AG09309 (cell line): Measurements from ENCODE around the gene FCER1G.

Experiments
- DNase-seq: peaks from one replicate; pipeline ENCODE4 v3.0.0-alpha.2; 2010; ENCODE audit warnings: low read depth
- H3K4me3 ChIP-seq: 2 replicates; pipeline ENCODE4 v1.5.1; 2011; ENCODE audit warnings: mild to moderate bottlenecking, low read depth, low read length, moderate library complexity; ENCODE audit not compliant: control insufficient read depth
- TF ChIP-seq, protein P1 (sequence below): IDR thresholded peaks from 2 replicates; pipeline ENCODE4 v1.5.1; 2011; ENCODE audit warnings: mild to moderate bottlenecking, low read depth, low read length, inconsistent platforms; ENCODE audit not compliant: insufficient read depth, control insufficient read depth; ENCODE audit errors: missing control alignments

Gene FCER1G

DNA sequence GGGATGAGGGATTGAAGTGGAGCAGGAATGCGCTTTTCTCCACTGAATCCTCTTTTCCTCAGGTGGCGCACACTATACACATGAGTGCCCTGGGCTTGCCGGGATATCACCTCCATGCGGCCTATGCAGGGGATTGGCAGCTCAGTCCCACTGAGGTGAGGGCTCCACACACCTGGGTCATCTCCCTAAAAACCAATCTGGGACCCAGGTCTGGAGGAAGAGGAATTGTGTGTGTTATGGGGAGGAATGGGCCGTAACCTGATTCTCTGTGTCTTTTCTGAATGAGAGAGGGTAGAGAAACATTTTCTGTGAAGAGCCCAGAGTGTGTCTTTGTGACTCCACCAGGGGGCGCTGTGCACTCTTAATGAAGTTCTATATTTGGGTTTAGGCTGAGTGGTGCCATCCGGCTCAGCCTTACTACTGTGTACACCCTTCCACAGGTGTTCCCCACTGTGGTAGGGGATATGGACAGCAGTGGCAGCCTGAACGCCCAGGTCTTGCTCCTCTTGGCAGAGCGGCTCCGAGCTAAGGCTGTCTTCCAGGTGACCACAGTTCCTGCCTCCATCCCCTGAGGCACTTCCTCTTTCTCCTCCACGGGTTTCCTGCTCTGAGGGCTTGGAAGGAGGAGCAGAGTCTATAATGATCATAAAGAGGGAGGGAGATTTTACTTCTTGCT is 12.2 kb downstream of the FCER1G start:
- H3K4me3 ChIP-seq: no peak overlapping the region
- TF ChIP-seq, protein P1, sequence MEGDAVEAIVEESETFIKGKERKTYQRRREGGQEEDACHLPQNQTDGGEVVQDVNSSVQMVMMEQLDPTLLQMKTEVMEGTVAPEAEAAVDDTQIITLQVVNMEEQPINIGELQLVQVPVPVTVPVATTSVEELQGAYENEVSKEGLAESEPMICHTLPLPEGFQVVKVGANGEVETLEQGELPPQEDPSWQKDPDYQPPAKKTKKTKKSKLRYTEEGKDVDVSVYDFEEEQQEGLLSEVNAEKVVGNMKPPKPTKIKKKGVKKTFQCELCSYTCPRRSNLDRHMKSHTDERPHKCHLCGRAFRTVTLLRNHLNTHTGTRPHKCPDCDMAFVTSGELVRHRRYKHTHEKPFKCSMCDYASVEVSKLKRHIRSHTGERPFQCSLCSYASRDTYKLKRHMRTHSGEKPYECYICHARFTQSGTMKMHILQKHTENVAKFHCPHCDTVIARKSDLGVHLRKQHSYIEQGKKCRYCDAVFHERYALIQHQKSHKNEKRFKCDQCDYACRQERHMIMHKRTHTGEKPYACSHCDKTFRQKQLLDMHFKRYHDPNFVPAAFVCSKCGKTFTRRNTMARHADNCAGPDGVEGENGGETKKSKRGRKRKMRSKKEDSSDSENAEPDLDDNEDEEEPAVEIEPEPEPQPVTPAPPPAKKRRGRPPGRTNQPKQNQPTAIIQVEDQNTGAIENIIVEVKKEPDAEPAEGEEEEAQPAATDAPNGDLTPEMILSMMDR: peak; percentile 77
- DNase-seq: peak; percentile 28

- no peak overlapping the region for H3K4me3 ChIP-seq
- DNase-seq: no peak
- TF ChIP-seq, protein P1: no peak
Measured at GRCh38 chr1:161228032-161228431, 12.9 kb downstream of the FCER1G start.

- no peak overlapping the region for H3K4me3 ChIP-seq
- TF ChIP-seq, protein P1: no peak
- DNase-seq: no peak
Measured at GRCh38 chr1:161229896-161230295, 14.8 kb downstream of the FCER1G start.

- TF ChIP-seq, protein P1: no peak
- no peak for DNase-seq
- no peak overlapping the region for H3K4me3 ChIP-seq
Measured at GRCh38 chr1:161230762-161231161, 15.7 kb downstream of the FCER1G start.

- DNase-seq: no peak
- TF ChIP-seq, protein P1: no peak
- no peak overlapping the region for H3K4me3 ChIP-seq
Measured at GRCh38 chr1:161233102-161233501, 18.0 kb downstream of the FCER1G start.

DNA sequence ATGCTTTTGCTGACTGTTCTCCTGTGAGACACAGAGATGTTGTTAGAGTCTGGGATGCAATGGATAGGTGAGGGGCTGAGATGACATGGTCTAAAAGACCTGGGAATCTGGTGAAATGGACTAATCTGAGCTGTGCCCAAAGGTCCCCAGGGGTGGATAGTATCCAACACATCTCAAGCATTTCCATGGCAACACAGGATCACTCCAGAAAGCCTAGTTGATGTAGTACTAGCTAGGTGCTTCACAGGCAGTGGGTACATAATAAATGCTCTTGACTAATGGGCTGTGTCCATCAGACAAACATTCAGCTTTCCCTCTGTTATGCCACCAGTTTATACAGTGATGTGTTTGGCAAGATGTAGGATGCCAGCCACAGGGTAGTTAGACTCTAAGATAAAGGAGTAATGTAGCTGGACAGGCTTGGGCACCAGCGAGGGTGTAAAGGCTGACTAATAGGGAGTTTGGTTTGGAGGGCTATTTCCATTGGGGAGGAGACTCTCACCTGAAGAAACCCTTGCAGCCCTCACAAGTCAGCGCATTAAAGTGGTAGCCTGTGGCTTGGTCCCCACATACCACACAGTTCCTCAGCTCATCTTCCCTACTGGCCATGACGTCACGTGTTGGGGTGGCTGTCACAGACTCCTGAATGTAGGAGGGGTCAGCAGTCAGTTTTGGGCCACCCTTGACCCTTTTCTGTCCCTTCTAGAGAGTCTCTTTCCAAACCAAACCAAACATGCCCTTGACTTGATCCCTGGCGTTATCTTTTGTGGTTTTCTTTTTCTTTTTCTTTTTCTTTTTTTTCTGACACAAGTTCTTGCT is 21.1 kb downstream of the FCER1G start:
- H3K4me3 ChIP-seq: no peak overlapping the region
- DNase-seq: no peak
- TF ChIP-seq, protein P1: no peak
